NCI-H82 (cell line): ENCODE data around the gene ADARB1.
A peak's percentile ranks its signal among the peaks of the same experiment; 100 is the strongest.

Source experiments
- DNase-seq: peaks from one replicate; lab custom pipeline; 2025; lab: John Stamatoyannopoulos, UW

Gene ADARB1

GRCh38 chr21:45228171-45228641, 153.8 kb downstream of the ADARB1 start:
- DNase-seq = no peak

- no peak for DNase-seq
Observed at GRCh38 chr21:45228656-45229240, 154.4 kb downstream of the ADARB1 start.

- DNase-seq = no peak
Observed at GRCh38 chr21:45231705-45232104, 157.3 kb downstream of the ADARB1 start.

- no peak for DNase-seq
Observed at GRCh38 chr21:45234127-45234526, 159.7 kb downstream of the ADARB1 start.

GRCh38 chr21:45234965-45235364, 160.6 kb downstream of the ADARB1 start:
- DNase-seq = peak; percentile 33

GRCh38 chr21:45235488-45235887, 161.1 kb downstream of the ADARB1 start:
- no peak for DNase-seq

- DNase-seq = no peak
Observed at GRCh38 chr21:45236481-45236880, 162.1 kb downstream of the ADARB1 start.

- no peak for DNase-seq
Observed at GRCh38 chr21:45237401-45237800, 163.0 kb downstream of the ADARB1 start.

- no peak for DNase-seq
Observed at GRCh38 chr21:45241357-45241756, 167.0 kb downstream of the ADARB1 start.

- DNase-seq = no peak
Observed at GRCh38 chr21:45243603-45244002, 169.2 kb downstream of the ADARB1 start.

GRCh38 chr21:45244799-45245340, 170.5 kb downstream of the ADARB1 start:
- no peak for DNase-seq

- no peak for DNase-seq
Observed at GRCh38 chr21:45246386-45247320, 172.3 kb downstream of the ADARB1 start.

- DNase-seq = no peak
Observed at GRCh38 chr21:45248301-45248892, 174.0 kb downstream of the ADARB1 start.

GRCh38 chr21:45248893-45249381, 174.6 kb downstream of the ADARB1 start:
- peak; percentile 89 for DNase-seq

GRCh38 chr21:45249626-45250025, 175.2 kb downstream of the ADARB1 start:
- no peak for DNase-seq

GRCh38 chr21:45250272-45250671, 175.9 kb downstream of the ADARB1 start:
- no peak for DNase-seq

GRCh38 chr21:45250914-45251634, 176.7 kb downstream of the ADARB1 start:
- DNase-seq = no peak

GRCh38 chr21:45251635-45252447, 177.5 kb downstream of the ADARB1 start:
- DNase-seq = no peak

- no peak for DNase-seq
Observed at GRCh38 chr21:45252448-45252925, 178.1 kb downstream of the ADARB1 start.

- DNase-seq = peak; percentile 16
Observed at GRCh38 chr21:45253180-45253579, 178.8 kb downstream of the ADARB1 start.
